Osteocyte (in vitro differentiated cells): Measurements from ENCODE around the gene FCRL1. TPM values are rescaled to one million over a fixed set of nuclear protein-coding genes. Genes with fewer than 3 reads are reported as not detected.

Source experiments
- DNase-seq: peaks from one replicate; pipeline ENCODE4 v3.0.0; 2021; ENCODE audit warnings: mixed read lengths; ENCODE audit not compliant: unreplicated experiment; ENCODE audit errors: extremely low spot score
- H3K27ac Mint-ChIP-seq: one replicate; pipeline ENCODE4 v1.8.0; 2021; ENCODE audit warnings: mild to moderate bottlenecking, mixed read lengths; ENCODE audit not compliant: unreplicated experiment
- H3K27me3 Mint-ChIP-seq: one replicate; pipeline ENCODE4 v1.8.0; 2021; ENCODE audit warnings: mixed read lengths; ENCODE audit not compliant: unreplicated experiment
- H3K36me3 Mint-ChIP-seq: one replicate; pipeline ENCODE4 v1.8.0; 2021; ENCODE audit warnings: mixed read lengths; ENCODE audit not compliant: unreplicated experiment
- H3K4me1 Mint-ChIP-seq: one replicate; pipeline ENCODE4 v1.8.0; 2021; ENCODE audit warnings: mixed read lengths; ENCODE audit not compliant: unreplicated experiment
- H3K4me3 Mint-ChIP-seq: one replicate; pipeline ENCODE4 v1.8.0; 2021; ENCODE audit warnings: mild to moderate bottlenecking, moderate library complexity, mixed read lengths; ENCODE audit not compliant: unreplicated experiment
- H3K9me3 Mint-ChIP-seq: one replicate; pipeline ENCODE4 v1.8.0; 2021; ENCODE audit warnings: mixed read lengths; ENCODE audit not compliant: unreplicated experiment
- total RNA-seq: library from RNA; stranded (reverse); gene quantifications from 2 replicates; pipeline ENCODE4 v1.2.1, GENCODE V29; 2021
- TF ChIP-seq, protein P1 (sequence below): fragments of 200-600 bp; sonication (generic); IDR thresholded peaks from 2 replicates; pipeline ENCODE4 v1.5.0; 2021; ENCODE audit warnings: antibody characterized with exemption, mild to moderate bottlenecking, moderate library complexity

The FCRL1 gene
- total RNA-seq, 1 donor from 2014 or later, result not detected

DNA sequence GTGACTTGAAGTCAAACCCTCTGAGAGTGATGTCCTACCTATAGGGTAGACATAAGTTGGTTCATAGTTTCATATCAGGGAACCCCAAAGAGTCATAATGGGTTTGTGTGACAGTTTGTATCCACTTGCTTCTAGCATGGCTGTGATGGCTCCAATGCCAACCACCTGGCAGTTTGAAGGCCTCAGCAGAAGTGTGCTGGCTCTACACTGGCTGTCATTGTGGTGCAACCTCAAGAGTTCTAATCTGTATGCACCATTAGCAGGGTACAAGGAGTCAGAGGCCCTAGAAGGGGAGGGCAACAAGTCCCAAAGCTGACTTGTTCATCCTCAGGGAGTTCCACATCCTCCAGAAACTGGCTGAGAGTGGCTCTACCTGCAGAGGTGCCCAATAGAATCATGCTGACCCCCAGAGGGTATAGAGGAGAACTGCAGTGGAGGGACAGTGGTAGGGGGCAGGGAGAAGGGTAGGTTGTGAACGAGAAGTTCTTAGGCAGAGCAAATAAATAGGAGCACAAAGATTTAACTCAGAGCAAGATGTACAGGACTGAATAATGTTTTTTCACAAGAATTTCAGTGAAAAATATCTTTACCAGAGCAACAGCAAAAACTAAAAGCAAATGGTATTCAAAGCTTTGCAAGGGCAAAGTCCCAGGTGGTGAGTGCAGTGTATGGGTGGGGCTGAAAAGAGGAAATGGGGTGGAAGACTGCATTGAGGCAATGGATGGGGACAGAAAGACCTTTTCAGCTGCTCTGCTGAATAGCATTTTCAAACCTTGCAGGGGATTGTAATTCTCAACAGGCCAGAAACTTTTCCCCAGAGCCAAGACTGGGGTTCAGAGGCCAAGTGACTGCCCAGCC lies 46.2 kb downstream of the FCRL1 start:
- Mint-ChIP-seq H3K36me3 (no peaks in the 10 kb centered on the region), H3K4me3 (no peak overlapping the region), H3K27me3 (no peaks in the 10 kb centered on the region), H3K9me3 (no peaks in the 10 kb centered on the region), H3K27ac (no peak overlapping the region), H3K4me1 (no peaks in the 10 kb centered on the region)
- DNase-seq, result no peak
- TF ChIP-seq, protein P1, sequence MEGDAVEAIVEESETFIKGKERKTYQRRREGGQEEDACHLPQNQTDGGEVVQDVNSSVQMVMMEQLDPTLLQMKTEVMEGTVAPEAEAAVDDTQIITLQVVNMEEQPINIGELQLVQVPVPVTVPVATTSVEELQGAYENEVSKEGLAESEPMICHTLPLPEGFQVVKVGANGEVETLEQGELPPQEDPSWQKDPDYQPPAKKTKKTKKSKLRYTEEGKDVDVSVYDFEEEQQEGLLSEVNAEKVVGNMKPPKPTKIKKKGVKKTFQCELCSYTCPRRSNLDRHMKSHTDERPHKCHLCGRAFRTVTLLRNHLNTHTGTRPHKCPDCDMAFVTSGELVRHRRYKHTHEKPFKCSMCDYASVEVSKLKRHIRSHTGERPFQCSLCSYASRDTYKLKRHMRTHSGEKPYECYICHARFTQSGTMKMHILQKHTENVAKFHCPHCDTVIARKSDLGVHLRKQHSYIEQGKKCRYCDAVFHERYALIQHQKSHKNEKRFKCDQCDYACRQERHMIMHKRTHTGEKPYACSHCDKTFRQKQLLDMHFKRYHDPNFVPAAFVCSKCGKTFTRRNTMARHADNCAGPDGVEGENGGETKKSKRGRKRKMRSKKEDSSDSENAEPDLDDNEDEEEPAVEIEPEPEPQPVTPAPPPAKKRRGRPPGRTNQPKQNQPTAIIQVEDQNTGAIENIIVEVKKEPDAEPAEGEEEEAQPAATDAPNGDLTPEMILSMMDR, result no peak

DNA sequence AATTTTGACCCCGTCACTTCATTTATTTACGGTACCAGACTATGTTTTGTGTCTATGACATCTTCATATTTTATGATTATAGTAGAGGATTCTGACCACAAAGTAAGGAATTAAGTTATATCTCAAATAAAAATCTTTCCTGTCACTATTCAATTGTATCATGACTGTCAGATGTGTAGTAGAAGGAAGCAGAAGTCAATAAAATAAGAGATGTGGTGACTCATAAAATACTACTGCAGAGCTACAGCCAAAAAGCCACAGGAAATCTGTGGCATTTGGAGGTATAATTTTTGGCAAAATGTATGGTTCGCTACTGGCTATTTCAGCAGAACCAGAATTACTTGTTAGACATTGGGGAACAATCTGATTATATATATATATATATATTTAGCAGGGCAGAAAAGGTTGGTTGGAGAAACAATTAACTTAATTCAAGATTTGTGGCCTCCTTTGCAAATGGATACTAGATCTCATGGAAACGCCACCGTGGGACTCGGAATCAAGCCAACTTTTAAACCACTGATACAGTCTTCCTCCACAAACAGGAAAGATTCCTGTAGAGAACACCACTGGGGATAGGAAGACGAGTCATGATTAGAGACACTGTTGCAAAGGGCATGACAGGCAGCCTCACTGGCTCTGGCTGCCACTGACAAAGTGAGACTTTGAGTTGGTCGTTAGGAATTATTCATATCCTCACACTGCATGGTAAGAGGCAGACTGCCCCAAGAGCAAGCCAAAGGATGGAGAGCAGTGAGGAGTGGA lies 48.1 kb downstream of the FCRL1 start:
- H3K9me3 Mint-ChIP-seq, result no peaks in the 10 kb centered on the region
- no peaks in the 10 kb centered on the region for H3K4me1 Mint-ChIP-seq
- TF ChIP-seq, protein P1, result no peak
- no peak overlapping the region for H3K4me3 Mint-ChIP-seq
- DNase-seq, result no peak
- no peak overlapping the region for H3K27ac Mint-ChIP-seq
- no peaks in the 10 kb centered on the region for H3K36me3 Mint-ChIP-seq
- no peaks in the 10 kb centered on the region for H3K27me3 Mint-ChIP-seq

DNA sequence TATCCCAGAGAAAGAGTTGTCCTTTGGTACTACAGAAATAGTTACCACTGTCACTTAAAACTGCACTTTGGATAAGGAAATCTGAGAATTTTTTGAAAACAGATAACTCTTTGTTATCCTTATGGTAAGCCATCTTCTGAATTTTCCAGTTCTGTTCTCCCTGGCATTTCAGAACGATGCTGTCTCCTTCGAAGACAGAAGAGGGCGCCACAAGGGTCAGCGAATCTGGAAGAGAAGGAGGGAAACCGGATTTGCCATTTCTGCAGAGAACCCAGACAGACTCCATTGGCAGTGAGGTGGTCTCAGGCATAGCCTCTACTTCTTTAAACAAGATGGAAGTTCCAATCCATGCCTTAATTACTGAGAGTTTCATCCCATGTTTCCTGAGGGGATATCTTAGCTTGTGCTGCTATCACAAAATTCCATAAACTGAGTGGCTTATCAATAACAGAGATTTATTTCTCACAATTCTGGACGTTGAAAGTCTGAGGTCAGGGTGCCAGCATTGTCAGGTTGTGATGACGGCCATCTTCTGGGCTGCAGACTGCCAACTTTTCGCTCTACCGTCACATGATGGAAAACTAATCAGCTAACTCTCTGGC lies 49.4 kb downstream of the FCRL1 start:
- Mint-ChIP-seq H3K4me1 (no peaks in the 10 kb centered on the region), H3K4me3 (no peak overlapping the region), H3K27ac (no peak overlapping the region), H3K9me3 (no peaks in the 10 kb centered on the region), H3K36me3 (no peaks in the 10 kb centered on the region), H3K27me3 (no peaks in the 10 kb centered on the region)
- no peak for DNase-seq
- TF ChIP-seq, protein P1, result peak; percentile 13

DNA sequence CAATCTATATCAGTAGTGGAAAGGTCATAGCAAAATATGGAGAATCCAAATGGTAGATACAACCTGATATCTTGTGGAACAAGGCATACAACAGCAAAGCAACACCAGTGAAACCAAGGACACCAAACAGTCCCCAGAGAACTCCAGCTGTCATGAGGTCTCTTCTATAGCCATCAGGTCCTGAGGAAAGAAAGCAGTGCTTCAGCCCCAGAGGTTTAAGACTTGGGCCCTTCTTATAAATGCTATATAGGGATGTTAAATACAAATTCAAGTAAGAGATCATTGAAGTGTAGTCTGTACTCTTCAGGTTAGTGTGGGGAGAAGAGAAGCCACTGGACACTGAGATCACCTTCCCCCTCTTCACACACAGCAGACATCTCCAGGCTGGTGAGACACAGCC lies 53.1 kb downstream of the FCRL1 start:
- TF ChIP-seq, protein P1, result no peak
- no peak overlapping the region for H3K4me3 Mint-ChIP-seq
- H3K9me3 Mint-ChIP-seq, result no peaks in the 10 kb centered on the region
- H3K27me3 Mint-ChIP-seq, result no peaks in the 10 kb centered on the region
- H3K4me1 Mint-ChIP-seq, result no peaks in the 10 kb centered on the region
- no peaks in the 10 kb centered on the region for H3K36me3 Mint-ChIP-seq
- no peak overlapping the region for H3K27ac Mint-ChIP-seq
- no peak for DNase-seq

DNA sequence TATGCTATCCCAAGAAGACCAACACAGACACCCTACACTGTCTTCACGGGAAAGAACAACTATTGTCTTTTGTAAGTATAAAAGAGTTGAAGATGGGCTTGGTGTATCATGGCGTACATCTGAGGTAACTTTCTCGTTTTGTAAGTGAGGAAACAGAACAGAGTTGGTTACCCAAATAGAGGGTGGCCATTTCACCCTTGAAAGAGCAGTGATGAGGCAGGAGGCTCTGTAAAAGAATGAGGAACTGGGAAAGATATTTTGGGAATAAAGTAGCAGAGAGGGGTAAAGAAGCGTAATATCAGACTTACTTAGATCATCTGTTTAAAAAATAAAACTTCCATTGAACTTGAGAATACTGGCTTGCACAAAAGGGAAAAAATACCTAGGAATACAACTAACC lies 61.9 kb downstream of the FCRL1 start:
- H3K9me3 Mint-ChIP-seq, result no peaks in the 10 kb centered on the region
- H3K27ac Mint-ChIP-seq, result no peak overlapping the region
- H3K27me3 Mint-ChIP-seq, result no peaks in the 10 kb centered on the region
- no peak for DNase-seq
- no peak overlapping the region for H3K4me3 Mint-ChIP-seq
- H3K4me1 Mint-ChIP-seq, result no peaks in the 10 kb centered on the region
- TF ChIP-seq, protein P1, result no peak
- no peaks in the 10 kb centered on the region for H3K36me3 Mint-ChIP-seq
